ENCODE results near the gene CCK.
"Not testable (repeated sequence)": the region's sequence is repeated elsewhere in the genome, so short reads cannot be mapped to it uniquely, and the experiment has no call there.

The CCK gene, protein sequence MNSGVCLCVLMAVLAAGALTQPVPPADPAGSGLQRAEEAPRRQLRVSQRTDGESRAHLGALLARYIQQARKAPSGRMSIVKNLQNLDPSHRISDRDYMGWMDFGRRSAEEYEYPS

DNA sequence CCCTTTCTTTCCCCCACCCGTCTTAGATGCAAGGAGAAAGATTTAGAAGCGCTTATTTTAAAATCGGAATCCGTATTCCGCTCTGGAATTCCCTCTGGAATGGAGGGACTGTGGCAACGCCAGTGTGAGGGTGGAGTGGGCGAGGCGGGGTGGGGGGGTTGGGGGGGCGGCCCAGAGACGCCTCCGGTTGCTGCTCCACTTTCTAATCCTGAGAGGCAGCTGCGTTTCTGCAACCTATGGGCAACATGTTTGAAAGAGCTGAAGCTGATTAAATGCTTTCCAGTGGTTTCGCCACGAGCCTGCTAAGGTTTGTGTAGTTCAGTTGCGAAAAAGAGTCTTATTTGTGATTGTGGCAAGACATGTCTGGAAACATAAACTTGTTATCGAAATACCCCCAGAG is at the start of gene CCK:
Gene CCK (minus strand): TSS at position 101 of the 400 bp plus-strand sequence. CDS start 2,555 bp downstream, outside the sequence.
- DNase-seq (ENCODE audit: low read depth), result no peak

DNA sequence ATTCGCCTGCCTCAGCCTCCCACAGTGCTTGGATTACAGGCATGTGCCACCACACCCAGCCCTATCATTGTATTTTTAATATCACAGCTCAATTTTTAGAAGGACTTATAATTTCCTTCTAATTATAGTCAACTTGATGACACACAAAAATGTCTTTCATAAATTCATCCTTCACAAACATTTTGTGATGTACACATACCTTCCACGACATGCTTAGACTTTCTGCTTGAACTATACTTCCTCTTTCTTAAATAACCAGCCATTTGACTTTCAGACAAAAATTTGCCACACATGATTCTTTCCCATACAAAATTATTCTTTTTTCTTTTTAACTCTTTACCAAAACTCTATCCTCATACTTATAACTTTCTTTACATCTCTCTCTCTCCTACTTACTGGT is 48.4 kb upstream of the CCK start:
- no peak for DNase-seq (ENCODE audit: low read depth)

DNA sequence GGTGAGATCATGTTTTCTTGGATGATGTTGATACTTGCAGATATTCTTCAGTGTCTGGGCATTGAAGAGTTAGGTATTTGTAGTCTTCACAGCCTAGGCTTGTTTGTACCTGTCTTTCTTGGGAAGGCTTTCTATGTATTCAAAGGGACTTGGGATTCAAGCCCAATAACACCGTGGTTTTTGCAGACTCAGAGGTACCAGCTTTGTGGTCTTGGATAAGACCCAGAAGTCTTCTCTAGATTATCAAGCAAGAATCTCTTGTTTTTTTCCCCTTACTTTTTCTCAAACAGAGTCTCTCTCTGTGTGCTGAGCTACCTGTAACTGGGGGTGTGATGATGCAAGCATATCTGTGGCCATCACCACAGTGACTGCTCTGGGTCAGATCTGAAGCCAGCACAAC is 42.7 kb upstream of the CCK start:
- DNase-seq (ENCODE audit: low read depth), result no peak

DNA sequence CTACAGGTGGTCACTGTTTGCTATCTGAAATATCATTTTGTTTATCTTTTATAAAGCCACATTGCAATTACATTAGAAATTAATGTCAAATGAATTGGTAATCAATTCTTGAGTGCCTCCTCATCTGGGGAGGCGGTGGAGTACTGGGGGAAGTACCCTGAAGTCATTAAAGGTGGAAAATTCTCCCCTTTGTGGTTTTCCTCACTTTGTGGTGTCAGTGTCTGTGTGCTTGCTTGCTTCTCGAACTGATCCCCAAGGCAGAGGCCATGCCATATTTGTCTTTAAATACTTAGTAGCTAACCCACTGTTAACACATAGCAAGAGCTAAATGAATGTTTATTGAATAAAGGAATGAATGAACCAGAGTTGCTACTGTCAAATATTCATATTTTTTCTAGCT is 40.5 kb upstream of the CCK start:
- DNase-seq (ENCODE audit: low read depth), result no peak

DNA sequence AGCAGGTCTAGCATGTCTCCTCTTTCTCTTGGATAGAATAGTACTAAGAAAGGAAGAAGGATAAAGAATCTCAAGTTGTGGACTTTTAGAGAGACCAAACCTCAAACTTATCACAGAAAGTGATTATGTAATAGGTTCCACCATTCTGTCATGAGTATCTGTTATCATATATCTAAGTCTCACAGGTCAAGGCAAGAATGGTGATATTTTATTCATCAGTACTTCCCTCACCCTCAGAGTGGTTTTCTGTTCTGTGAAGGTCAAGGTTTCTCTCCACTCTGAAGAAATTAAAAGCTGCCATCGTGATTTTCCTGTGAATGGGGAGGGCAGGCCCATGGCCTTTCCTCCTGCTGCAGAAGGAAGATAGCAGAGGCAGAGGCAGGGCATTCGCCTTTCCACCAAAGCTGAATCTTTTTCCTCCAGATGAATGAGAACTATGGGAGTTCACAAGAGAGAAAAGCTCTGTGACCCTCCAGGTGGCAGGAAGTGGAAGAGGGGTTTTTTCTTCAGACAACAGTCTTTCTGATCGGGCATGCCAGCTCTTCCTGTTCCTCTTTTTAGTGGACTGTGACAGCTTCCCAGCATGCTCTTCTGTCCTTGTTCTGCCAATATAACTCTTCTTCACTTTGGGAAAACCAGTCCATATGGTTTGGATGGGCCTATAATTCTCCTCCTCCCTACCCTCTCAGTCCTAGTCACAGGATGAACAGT is 37.1 kb upstream of the CCK start:
- DNase-seq (ENCODE audit: low read depth), result no peak

DNA sequence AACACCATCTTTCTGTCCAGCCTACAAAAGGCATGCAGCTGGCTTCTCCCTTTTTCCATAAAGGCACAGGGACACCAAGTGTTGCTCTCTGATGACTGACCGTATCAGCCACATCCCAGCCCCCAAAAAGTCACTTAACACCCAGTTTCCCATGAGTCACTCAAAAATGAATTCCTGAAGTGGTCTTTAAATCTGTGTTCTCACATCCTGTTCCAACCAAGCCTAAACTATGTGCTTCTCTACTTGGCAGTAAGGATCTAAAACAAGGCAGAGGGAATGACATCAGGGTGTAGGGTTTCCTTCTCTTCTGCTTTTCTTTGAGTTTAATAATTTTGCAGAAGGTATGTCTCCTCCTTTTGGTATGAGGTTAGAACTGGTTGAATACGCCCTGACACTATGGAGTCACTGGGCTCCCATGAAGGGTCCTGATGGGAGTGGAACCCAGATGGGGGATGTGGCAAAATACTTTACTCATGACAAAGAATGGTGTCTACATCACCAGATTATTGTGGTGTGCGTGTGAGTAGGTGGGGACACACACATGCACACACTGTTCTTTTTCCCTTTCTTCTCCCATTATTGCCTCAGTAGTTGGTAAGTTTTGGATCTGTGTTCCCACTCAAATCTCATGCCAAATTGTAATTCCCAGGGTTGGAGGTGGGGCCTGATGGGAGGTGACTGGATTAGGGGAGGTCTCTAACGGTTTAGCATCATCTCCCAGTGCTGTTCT is 35.6 kb upstream of the CCK start:
- no peak for DNase-seq (ENCODE audit: low read depth)

DNA sequence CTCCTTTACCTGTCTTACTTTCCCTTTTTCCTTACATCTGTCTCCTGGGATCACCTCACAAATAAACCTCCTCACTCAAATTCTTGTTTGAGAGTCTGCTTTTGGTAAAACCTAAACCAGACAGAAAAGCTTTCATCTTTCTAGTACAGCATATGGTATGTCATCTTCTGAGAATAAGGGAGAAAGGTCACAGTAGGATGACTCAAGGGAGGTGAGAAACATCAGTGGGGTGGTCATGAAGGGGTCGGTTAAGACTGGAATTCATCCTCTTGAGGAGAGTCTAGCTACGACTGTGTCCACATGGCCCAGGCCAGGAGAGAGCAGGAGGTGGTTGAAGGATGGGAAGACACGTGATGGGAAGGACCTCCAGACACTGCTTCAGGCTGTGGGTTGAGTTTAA is 34.8 kb upstream of the CCK start:
- no peak for DNase-seq (ENCODE audit: low read depth)

DNA sequence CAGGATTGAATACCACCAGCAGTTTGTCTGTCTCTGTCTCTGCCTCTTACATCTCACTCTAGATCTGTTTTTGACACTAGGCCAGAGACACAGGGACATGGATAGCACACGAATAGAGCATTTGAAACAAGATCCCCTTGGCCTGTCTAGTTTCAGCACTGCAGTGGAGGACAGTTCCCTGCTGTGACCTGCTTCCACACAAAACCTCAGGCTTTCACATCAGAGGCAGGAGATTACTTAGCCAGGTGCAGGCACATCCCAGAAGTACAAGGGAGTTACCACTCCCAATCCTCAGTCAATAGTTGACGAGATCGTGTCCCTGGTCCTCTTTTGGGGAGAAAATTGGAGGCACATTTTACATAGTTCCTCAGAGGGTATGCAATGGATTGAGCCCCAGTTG is 34.0 kb upstream of the CCK start:
- no peak for DNase-seq (ENCODE audit: low read depth)

DNA sequence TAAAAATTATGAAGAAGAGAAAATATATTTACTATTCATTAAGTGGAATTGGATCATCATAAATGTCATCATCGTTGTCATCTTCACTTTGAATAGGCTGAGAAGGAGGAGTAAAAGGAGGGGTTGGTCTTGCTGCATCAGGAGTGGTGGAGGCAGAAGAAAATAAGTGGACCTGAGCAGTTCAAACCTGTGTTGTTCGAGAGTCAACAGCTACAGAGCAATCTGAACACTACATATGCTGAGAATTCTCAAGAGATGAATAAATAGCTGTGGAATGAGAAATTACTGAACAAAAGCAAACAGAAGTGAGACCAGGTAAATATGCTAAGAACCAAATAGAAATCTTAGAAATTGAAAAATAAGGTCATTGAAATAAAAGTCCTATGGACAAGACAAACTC is 32.3 kb upstream of the CCK start:
- DNase-seq (ENCODE audit: low read depth), result no peak

DNA sequence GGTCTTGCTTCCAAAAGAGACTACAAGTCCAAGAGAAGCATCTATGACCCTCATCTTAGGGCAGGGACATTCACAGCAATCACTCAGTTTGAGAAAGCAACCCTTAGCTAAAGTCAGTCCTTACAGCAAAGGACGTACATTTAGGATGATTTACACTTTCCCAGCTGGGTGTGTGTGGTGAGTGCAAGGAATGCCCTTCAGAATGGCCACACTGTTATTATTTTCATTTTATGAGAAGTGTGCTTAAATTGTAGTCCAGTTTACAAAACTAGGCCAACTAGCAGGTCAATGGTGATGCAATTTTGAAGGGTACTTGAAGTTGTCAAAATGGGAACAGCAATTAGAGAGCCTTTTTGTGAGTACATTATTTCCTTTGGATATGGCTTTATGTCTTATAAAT is 26.0 kb upstream of the CCK start:
- no peak for DNase-seq (ENCODE audit: low read depth)

DNA sequence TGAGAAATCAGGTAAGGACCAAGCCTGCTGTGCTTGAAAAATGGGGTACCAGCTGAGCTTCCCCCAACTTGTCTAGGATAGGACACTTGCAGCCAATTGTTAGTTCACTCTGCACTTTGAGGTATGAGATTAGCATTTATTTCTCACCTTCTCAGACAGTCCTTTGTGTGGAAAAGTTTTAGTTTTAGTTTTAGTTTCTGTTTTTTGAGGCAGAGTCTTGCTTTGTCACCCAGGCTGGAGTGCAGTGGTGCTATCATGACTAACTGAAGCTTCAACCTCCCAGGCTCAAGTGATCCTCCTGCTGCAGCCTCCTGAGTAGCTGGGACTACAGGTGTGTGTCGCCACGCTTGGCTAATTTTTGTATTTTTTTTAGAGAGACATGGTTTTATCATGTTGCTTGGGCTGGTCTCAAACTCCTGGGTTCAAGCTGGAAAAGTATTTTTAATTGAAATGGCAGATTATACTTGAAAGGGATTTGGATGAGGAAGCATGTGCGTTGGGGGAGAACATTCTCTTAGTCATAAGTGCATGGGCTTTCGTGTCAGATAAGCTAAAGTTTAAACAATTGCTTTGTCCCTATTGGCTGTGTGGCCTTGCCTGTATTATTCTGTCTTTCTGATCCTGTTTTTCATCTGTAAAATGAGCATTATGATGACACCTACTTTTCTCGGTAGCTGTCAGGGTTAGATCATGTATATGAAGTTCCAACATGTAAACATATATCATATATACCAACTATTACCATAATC is 25.2 kb upstream of the CCK start:
- no peak for DNase-seq (ENCODE audit: low read depth)

DNA sequence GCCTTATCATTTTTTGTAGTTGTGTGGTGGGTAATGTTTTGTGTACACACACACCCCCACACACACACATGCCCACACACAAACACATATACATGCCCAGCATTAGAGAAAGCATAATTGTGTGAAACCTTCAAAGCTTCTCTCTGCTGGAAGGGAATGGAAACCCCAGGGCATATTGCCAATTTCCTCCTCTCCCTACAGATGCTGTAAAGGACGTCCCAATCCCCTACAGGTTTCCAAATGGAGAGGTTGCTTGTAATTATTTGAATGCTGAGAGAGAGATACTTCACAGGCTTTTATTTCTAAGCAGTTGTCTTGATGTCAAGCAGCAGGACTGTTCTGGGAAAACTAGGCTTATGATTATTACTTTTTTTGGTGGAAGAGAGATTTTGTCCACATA is 23.0 kb upstream of the CCK start:
- DNase-seq (ENCODE audit: low read depth), result no peak

DNA sequence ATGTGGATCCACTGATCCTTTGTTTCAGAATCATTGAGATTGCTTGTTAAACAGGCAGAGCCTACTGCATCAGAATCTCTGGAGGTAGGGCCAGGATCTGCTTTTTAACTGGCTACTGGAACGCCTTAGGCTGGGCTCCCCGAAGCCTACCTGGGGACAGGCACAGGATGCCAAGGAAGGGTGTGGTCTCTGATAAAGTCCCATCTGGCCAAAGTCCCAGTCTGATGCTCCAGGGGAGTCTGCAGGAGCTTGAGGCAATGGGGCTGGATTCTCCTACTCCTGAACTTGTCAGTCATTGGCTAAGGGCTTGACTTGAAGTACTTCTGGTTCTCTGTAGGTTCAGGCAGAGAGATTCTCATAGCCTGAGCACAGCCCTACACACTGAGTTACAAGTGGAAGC is 22.4 kb upstream of the CCK start:
- no peak for DNase-seq (ENCODE audit: low read depth)

DNA sequence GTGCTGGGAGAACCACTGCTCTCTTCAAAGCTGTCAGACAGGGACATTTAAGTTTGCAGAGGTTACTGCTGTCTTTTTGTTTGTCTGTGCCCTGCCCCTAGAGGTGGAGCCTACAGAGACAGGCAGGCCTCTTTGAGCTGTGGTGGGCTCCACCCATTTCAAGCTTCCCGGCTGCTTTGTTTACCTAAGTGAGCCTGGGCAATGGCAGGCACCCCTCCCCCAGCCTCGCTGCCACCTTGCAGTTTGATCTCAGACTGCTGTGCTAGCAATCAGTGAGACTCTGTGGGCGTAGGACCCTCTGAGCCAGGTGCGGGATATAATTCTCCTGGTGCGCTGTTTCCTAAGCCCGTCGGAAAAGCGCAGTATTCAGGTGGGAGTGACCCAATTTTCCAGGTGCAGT is 21.4 kb upstream of the CCK start:
- DNase-seq (ENCODE audit: low read depth), result not testable (repeated sequence)

DNA sequence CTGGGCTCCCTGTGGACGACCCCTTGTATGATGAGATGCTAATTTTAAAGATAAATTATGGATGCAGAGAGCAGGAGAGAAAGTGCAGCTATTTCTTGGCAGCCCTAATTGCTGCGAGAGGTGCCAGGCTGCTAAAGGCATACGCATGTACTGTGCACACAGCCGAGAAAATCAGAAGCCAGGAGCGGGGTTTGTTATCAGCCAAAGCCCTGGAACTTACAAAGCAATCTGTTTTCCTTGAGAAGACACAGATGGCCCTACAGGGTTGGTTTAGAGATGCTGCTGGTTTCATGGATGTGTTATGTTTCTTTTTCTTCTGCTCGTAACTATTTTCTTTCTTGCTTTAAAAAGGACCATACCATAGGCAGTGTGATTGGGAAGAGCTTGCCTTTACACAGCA is 11.7 kb upstream of the CCK start:
- DNase-seq (ENCODE audit: low read depth), result no peak

DNA sequence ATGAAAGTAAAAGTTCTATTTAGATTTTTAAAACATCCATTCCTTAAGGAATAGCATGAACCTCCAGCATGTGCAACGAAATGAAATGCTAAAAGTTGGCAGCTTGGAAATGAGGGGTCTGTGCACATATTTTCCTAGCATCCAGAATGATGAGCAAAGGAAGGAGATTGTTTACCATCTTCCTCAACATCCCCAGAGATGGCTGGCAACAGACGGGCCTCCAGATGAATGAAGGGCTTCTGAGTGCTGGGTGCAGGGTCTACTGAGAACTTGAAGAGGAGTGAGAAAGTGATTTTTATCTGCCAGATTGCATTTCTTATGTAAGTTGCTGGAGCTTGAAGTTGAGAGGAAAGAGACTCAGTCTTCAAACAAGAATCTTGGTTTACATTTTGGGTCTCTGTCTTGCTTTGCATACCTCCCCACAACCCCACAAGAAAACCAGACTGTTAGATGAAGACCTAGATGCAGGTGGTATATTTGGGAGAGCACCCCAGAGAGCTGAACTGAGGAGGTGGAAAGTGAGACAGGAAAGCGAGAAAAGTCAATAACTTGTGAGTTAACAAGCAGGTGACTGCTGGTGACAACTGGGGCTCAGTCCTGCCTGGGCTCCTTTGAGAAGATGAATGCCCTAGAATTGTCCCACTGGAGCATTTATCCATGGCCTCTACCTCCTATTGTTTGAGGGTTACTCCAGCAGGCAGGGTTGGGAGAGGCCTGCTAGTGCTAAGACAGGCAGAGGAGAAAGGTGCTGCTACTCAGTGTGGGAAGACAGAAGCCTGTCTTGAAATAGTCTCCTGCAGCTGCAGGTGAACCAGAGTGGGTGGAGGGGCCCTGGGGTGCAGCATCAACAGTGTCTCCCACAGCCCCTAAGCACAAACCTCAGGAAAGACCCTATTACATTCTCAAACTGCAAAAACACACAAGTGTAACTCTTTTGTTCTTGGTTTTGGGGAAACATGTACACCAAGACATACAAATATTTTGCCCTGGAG is 10.5 kb upstream of the CCK start:
- no peak for DNase-seq (ENCODE audit: low read depth)

DNA sequence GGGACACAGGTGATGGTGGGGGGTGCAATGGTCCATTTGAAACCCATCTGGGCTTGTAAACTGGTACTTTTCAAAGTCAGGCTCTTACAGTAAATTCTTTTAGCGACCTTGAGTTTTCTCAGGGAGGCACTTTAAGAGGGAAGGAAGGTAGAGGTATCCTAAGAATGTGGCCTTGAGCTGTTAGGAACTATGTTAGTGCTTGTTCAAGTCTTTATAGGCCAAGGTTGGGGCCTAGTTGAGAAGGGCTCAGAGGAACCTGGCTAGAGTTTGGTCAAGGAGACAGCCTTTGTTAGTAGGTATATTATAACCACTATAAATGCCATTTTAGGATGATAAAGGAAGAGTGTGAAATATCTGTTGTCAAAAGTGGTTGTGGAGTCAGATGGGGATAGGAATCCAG is 9.2 kb upstream of the CCK start:
- DNase-seq (ENCODE audit: low read depth), result no peak

DNA sequence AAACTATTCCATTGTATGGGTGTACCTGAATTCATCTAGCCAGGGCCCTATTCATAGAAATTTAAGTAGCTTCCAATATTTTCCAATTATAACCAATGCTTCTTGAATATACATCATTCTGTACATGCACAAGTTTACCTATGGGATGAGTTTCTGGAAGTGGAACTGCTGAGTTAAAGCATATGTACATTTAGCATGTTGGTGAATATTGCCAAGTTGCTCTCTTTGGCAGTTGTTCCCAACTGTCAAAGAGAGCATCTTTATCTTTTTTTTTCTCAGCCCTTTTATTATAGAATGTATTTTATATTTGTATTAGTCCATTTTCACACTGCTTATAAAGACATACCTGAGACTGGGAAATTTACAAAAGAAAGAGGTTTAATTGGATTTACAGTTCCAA is 8.3 kb upstream of the CCK start:
- no peak for DNase-seq (ENCODE audit: low read depth)

DNA sequence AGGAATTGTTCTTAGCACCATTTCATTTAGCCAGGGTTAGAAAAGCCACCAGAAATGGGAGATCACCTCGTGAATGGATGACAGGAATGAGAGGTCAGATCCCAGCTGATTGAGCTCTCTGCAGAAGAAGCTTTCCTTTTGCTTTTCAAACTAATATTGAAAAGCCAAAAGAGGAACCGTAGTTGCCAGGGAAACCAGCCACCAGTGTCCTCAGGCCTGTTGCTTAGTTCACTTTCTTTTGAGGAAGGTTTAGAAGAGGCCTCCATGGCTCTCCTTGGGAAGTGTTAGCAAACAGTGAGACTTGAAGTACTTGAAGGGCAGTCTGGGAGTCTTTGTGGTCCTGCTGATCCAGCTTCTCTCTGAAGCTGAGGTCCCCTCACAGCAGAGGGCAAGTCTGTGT is 7.4 kb upstream of the CCK start:
- no peak for DNase-seq (ENCODE audit: low read depth)

DNA sequence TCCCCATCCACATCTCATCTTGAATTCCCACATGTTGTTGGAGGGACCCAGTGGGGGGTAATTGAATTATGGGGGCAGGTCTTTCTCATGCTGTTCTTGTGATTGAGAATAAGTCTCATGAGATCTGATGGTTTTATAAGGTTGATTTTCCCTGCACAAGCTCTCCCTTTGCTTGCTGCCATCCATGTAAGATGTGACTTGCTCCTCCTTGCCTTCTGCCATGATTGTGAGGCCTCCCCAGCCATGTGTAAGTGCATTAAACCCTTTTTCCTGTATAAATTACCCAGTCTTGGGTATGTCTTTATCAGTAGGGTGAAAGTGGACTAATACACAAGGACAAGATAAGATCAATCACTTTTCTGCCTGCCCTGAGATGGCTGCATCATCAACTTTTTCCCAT is 5.8 kb upstream of the CCK start:
- DNase-seq (ENCODE audit: low read depth), result no peak

DNA sequence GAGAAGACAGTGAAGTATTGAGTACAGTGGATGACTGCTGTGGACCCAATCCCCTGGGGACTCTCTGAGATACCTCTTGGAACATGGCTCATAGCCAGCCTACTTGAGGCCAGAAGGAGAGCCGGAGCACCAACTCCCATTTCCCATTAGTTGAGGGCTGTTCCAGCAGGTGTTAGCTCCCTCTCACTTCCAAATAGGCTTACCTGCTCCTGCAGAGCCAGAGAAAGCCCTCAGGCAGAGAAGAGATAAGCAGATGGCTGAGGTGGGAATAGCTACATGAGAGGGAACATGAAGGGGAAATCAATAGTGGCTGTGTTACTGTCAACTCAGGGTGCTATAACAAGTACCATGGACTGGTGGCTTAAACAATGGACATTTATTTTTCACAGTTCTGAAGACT is 4.6 kb upstream of the CCK start:
- no peak for DNase-seq (ENCODE audit: low read depth)

DNA sequence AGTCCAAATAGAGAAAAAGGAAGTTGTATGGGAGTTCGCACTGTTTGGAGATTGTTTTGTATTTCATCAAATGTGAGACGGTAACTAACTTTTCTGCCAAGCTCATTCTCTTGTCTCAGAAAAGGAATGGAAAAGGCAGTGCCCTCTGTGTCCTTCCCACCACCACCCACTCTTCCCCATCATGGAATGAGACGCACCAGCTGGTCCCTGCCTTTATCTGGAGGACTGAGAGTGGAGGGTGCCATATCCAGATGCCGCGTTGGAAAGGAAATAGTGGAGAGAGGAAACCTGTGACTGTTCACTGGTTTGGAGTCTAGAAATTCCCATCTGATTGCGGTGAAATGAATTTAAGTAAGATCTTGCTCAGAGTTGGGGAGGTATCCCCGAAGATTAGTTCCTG is 3.7 kb upstream of the CCK start:
- DNase-seq (ENCODE audit: low read depth), result no peak
